ENCODE measurements around the gene SNRNP70.

Gene SNRNP70

GRCh38 chr19:49129238-49129583 is 44.0 kb downstream of the SNRNP70 start:
- no peak for TF ChIP-seq Cebpa-rat (IDR thresholded peaks at IDR 0.05)
- no peak overlapping the region for H3K27ac ChIP-seq
- no peaks in the 10 kb centered on the region for H4K20me1 ChIP-seq
- H3K36me3 ChIP-seq, result peaks cover 32% of the 10 kb centered on the region
- H3K4me2 ChIP-seq, result peak overlapping the region; percentile 85
- peaks cover 21% of the 10 kb centered on the region for H3K4me1 ChIP-seq
- H3K4me3 ChIP-seq, result peak overlapping the region; percentile 62
- H3K27me3 ChIP-seq, result no peaks in the 10 kb centered on the region; the same call in 1 of the 2 replicates
- H3K9ac ChIP-seq, result no peak overlapping the region
- peaks cover 12% of the 10 kb centered on the region for H3K9me3 ChIP-seq

DNA sequence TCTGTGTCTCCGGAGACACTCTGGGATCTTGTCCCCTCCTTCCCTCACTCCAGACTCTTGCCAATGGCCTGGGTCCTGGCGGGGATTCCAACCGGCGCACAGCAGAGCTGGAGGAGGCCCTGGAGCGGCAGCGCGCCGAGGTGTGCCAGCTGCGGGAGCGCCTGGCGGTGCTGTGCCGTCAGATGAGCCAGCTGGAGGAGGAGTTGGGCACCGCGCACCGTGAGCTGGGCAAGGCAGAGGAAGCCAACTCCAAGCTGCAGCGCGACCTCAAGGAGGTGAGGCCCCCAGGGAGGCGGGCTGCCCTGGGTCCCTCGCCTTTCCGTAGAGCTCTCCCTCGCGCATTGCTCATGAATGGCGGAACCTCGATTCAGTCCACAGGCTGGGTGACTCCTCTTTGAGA is 45.1 kb downstream of the SNRNP70 start:
- no peaks in the 10 kb centered on the region; the same call in 1 of the 2 replicates for H3K27me3 ChIP-seq
- H3K36me3 ChIP-seq, result peaks cover 43% of the 10 kb centered on the region
- TF ChIP-seq Cebpa-rat (IDR thresholded peaks at IDR 0.05), result no peak
- H3K4me1 ChIP-seq, result peaks cover 21% of the 10 kb centered on the region
- no peak overlapping the region for H3K4me3 ChIP-seq
- no peak overlapping the region for H3K9ac ChIP-seq
- H3K9me3 ChIP-seq, result peaks cover 12% of the 10 kb centered on the region
- no peak overlapping the region for H3K27ac ChIP-seq
- no peak overlapping the region for H3K4me2 ChIP-seq
- no peaks in the 10 kb centered on the region for H4K20me1 ChIP-seq

GRCh38 chr19:49132974-49133609 is 47.8 kb downstream of the SNRNP70 start:
- H3K9ac ChIP-seq, result no peak overlapping the region

DNA sequence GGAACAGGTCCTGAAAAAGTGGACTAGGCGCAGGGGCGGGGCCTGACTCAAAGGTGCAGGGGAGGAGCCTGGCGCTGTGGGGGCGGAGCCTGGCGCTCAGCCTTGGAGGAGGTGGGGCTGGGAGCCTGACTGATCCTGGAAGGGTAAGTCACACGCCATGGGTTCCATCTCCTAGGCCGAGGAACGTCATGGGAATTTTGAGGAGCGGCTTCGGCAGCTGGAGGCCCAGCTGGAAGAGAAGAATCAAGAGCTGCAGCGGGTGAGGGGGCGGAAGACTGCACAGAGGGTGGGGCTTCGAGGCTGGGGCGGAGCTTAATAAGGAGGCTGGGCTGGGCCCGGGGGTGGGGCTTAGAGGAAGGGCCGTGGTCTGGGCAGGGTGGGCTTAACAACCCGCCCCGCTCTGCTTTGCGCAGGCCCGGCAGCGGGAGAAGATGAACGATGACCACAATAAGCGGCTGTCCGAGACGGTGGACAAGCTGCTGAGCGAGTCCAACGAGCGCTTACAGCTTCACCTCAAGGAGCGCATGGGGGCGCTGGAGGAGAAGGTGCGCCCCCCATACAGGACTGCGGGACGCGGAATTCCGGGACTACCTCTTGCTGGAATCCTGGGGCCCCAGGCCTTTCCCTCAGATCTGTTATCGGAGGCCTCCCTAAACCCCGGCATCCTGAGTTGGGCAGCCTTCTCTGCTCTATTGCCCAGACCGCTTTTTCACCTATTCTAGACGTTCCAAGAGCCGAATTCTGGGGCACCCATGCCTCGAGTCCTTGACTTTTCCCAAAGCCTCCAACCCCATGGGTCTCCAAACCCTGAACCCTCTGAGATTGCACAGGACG is 48.6 kb downstream of the SNRNP70 start:
- TF ChIP-seq Cebpa-rat (IDR thresholded peaks at IDR 0.05), result no peak
- H3K9ac ChIP-seq, result no peak overlapping the region
- peak overlapping the region; percentile 12; the same call in 1 of the 2 replicates for H3K4me2 ChIP-seq
- H4K20me1 ChIP-seq, result no peaks in the 10 kb centered on the region
- peaks cover 12% of the 10 kb centered on the region for H3K9me3 ChIP-seq
- H3K27me3 ChIP-seq, result no peaks in the 10 kb centered on the region; the same call in 1 of the 2 replicates
- no peak overlapping the region for H3K27ac ChIP-seq
- H3K4me1 ChIP-seq, result peaks cover 11% of the 10 kb centered on the region
- H3K4me3 ChIP-seq, result no peak overlapping the region
- peaks cover 67% of the 10 kb centered on the region for H3K36me3 ChIP-seq

More at GRCh38 chr19:49132974-49133609, 47.8 kb downstream of the SNRNP70 start:
- H3K27me3 ChIP-seq, result no peaks in the 10 kb centered on the region; the same call in 1 of the 2 replicates
- H3K4me3 ChIP-seq, result no peak overlapping the region
- peaks cover 12% of the 10 kb centered on the region for H3K9me3 ChIP-seq
- no peak overlapping the region for H3K27ac ChIP-seq
- H3K4me2 ChIP-seq, result peak overlapping the region; percentile 12; the same call in 1 of the 2 replicates
- H3K36me3 ChIP-seq, result peaks cover 67% of the 10 kb centered on the region
- H4K20me1 ChIP-seq, result no peaks in the 10 kb centered on the region
- TF ChIP-seq Cebpa-rat (IDR thresholded peaks at IDR 0.05), result no peak
- peaks cover 15% of the 10 kb centered on the region for H3K4me1 ChIP-seq

- no peaks in the 10 kb centered on the region; the same call in 1 of the 2 replicates for H3K27me3 ChIP-seq
- no peak overlapping the region for H3K4me2 ChIP-seq
- peaks cover 55% of the 10 kb centered on the region for H3K36me3 ChIP-seq
- H3K4me1 ChIP-seq, result peaks cover 16% of the 10 kb centered on the region
- H3K27ac ChIP-seq, result no peak overlapping the region
- H3K4me3 ChIP-seq, result no peak overlapping the region
- peaks cover under 1% of the 10 kb centered on the region; the same call in 1 of the 2 replicates for H3K9me3 ChIP-seq
- no peak for TF ChIP-seq Cebpa-rat (IDR thresholded peaks at IDR 0.05)
- no peaks in the 10 kb centered on the region for H4K20me1 ChIP-seq
- H3K9ac ChIP-seq, result no peak overlapping the region
Observed at GRCh38 chr19:49135686-49136085, 50.4 kb downstream of the SNRNP70 start.

GRCh38 chr19:49136771-49137171 is 51.5 kb downstream of the SNRNP70 start:
- no peak overlapping the region for H3K27ac ChIP-seq

GRCh38 chr19:49140951-49141350 is 55.7 kb downstream of the SNRNP70 start:
- Histone ChIP-seq H3K9me3 (no peaks in the 10 kb centered on the region), H4K20me1 (no peaks in the 10 kb centered on the region), H3K36me3 (peaks cover 18% of the 10 kb centered on the region), H3K4me1 (peaks cover 54% of the 10 kb centered on the region), H3K27me3 (no peaks in the 10 kb centered on the region), H3K9ac (no peak overlapping the region), H3K4me2 (peak overlapping the region; percentile 89), H3K27ac (no peak overlapping the region), H3K4me3 (no peak overlapping the region)
- TF ChIP-seq Cebpa-rat (IDR thresholded peaks at IDR 0.05), result no peak

More at GRCh38 chr19:49136771-49137171, 51.5 kb downstream of the SNRNP70 start:
- H3K27me3 ChIP-seq, result no peaks in the 10 kb centered on the region; the same call in 1 of the 2 replicates
- no peak for TF ChIP-seq Cebpa-rat (IDR thresholded peaks at IDR 0.05)
- no peak overlapping the region for H3K4me2 ChIP-seq
- no peaks in the 10 kb centered on the region for H4K20me1 ChIP-seq
- peaks cover 27% of the 10 kb centered on the region for H3K4me1 ChIP-seq
- H3K9me3 ChIP-seq, result no peaks in the 10 kb centered on the region
- H3K9ac ChIP-seq, result no peak overlapping the region
- H3K4me3 ChIP-seq, result no peak overlapping the region
- peaks cover 52% of the 10 kb centered on the region for H3K36me3 ChIP-seq

GRCh38 chr19:49141352-49141751 is 56.1 kb downstream of the SNRNP70 start:
- H3K9ac ChIP-seq, result no peak overlapping the region
- peak overlapping the region; percentile 89 for H3K4me2 ChIP-seq

DNA sequence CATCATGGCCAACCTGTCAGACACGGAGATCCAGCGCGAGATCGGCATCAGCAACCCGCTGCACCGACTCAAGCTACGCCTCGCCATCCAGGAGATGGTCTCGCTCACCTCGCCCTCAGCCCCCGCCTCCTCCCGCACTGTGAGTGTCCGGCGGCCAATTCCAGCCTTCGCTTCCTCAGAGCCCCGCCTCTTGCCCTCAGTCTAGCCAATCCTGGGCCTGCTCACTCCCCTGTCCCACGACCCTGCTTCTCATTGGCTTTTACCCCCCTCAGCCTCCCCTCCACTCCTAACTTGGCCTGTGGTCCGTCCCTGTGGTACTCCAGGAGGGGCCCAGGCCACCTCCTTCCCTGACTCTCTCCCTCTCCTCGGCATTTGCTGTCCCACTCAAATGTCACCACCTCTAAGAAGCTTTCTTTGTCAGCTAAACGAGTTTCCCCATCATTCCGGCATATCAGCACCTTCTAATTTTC is 57.6 kb downstream of the SNRNP70 start:
- TF ChIP-seq Cebpa-rat (IDR thresholded peaks at IDR 0.05), result no peak
- H3K9ac ChIP-seq, result peak overlapping the region; percentile 57; the same call in 1 of the 2 replicates
- H3K27ac ChIP-seq, result no peak overlapping the region
- peaks cover 64% of the 10 kb centered on the region for H3K4me1 ChIP-seq
- no peaks in the 10 kb centered on the region for H3K9me3 ChIP-seq
- no peaks in the 10 kb centered on the region for H4K20me1 ChIP-seq
- H3K36me3 ChIP-seq, result no peaks in the 10 kb centered on the region
- peak overlapping the region; percentile 63 for H3K4me3 ChIP-seq
- H3K27me3 ChIP-seq, result no peaks in the 10 kb centered on the region
- peak overlapping the region; percentile 89 for H3K4me2 ChIP-seq

More at GRCh38 chr19:49141352-49141751, 56.1 kb downstream of the SNRNP70 start:
- H3K4me1 ChIP-seq, result peaks cover 58% of the 10 kb centered on the region
- H3K9me3 ChIP-seq, result no peaks in the 10 kb centered on the region
- no peaks in the 10 kb centered on the region for H3K27me3 ChIP-seq
- no peaks in the 10 kb centered on the region for H4K20me1 ChIP-seq
- no peak for TF ChIP-seq Cebpa-rat (IDR thresholded peaks at IDR 0.05)
- H3K27ac ChIP-seq, result no peak overlapping the region
- no peak overlapping the region for H3K4me3 ChIP-seq
- peaks cover 14% of the 10 kb centered on the region for H3K36me3 ChIP-seq
